ENCODE data around the gene MVD. TPM values are rescaled to one million over a fixed set of nuclear protein-coding genes. Genes with fewer than 3 reads are reported as not detected.

Gene MVD
- total RNA-seq, 1 donor from 2014 or later, result 25.3 TPM

GRCh38 chr16:88630941-88631340 is 31.9 kb downstream of the MVD start:
- Histone ChIP-seq H3K27ac (replicated peaks) (peak overlapping the region; percentile 71), H3K9me3 (replicated peaks) (no peaks in the 10 kb centered on the region), H3K36me3 (peaks cover 55% of the 10 kb centered on the region), H3K4me1 (peaks cover 48% of the 10 kb centered on the region), H3K27me3 (ENCODE audit: low read depth) (peaks cover 13% of the 10 kb centered on the region), H3K4me3 (no peak overlapping the region)
- TF ChIP-seq CTCF (IDR thresholded peaks at IDR 0.05; ENCODE audit: borderline replicate concordance), result no peak
- DNase-seq, result no peak
- intact Hi-C loops (cut with micrococcal nuclease), result no loop called here

- Histone ChIP-seq H3K4me3 (no peak overlapping the region), H3K27me3 (ENCODE audit: low read depth) (peaks cover 8% of the 10 kb centered on the region), H3K27ac (replicated peaks) (peak overlapping the region; percentile 71), H3K9me3 (replicated peaks) (no peaks in the 10 kb centered on the region), H3K4me1 (peaks cover 48% of the 10 kb centered on the region), H3K36me3 (peaks cover 61% of the 10 kb centered on the region)
- intact Hi-C loops (cut with micrococcal nuclease), result no loop called here
- DNase-seq, result no peak
- no peak for TF ChIP-seq CTCF (IDR thresholded peaks at IDR 0.05; ENCODE audit: borderline replicate concordance)
Measured at GRCh38 chr16:88630433-88630832, 32.5 kb downstream of the MVD start.

GRCh38 chr16:88629835-88630234 is 33.1 kb downstream of the MVD start:
- peaks cover 42% of the 10 kb centered on the region for H3K4me1 ChIP-seq
- H3K4me3 ChIP-seq, result no peak overlapping the region
- peak overlapping the region; percentile 71 for H3K27ac ChIP-seq (replicated peaks)
- H3K36me3 ChIP-seq, result peaks cover 67% of the 10 kb centered on the region
- no peaks in the 10 kb centered on the region for H3K9me3 ChIP-seq (replicated peaks)
- DNase-seq, result no peak
- peaks cover 2% of the 10 kb centered on the region for H3K27me3 ChIP-seq (ENCODE audit: low read depth)
- intact Hi-C loops (cut with micrococcal nuclease), result no loop called here
- TF ChIP-seq CTCF (IDR thresholded peaks at IDR 0.05; ENCODE audit: borderline replicate concordance), result no peak

- H3K27ac ChIP-seq (replicated peaks), result peak overlapping the region; percentile 86
- TF ChIP-seq CTCF (IDR thresholded peaks at IDR 0.05; ENCODE audit: borderline replicate concordance), result peak; percentile 74
- intact Hi-C loops (cut with micrococcal nuclease), result no loop called here
- peaks cover 30% of the 10 kb centered on the region for H3K4me1 ChIP-seq
- peak; percentile 71 for DNase-seq
- no peaks in the 10 kb centered on the region for H3K27me3 ChIP-seq (ENCODE audit: low read depth)
- no peak overlapping the region for H3K4me3 ChIP-seq
- peaks cover 79% of the 10 kb centered on the region for H3K36me3 ChIP-seq
- H3K9me3 ChIP-seq (replicated peaks), result no peaks in the 10 kb centered on the region
Measured at GRCh38 chr16:88628512-88628974, 34.3 kb downstream of the MVD start.

- TF ChIP-seq CTCF (IDR thresholded peaks at IDR 0.05; ENCODE audit: borderline replicate concordance), result no peak
- peak overlapping the region; percentile 86 for H3K27ac ChIP-seq (replicated peaks)
- no peak overlapping the region for H3K4me3 ChIP-seq
- DNase-seq, result no peak
- H3K27me3 ChIP-seq (ENCODE audit: low read depth), result no peaks in the 10 kb centered on the region
- H3K36me3 ChIP-seq, result peaks cover 87% of the 10 kb centered on the region
- peaks cover 30% of the 10 kb centered on the region for H3K4me1 ChIP-seq
- no peaks in the 10 kb centered on the region for H3K9me3 ChIP-seq (replicated peaks)
- intact Hi-C loops (cut with micrococcal nuclease), result no loop called here
Measured at GRCh38 chr16:88627531-88628411, 35.1 kb downstream of the MVD start.
